Measurements from ENCODE around the gene CFAP221.

Gene CFAP221

GRCh38 chr2:119681203-119681867 is 137.1 kb downstream of the CFAP221 start:
- DNase-seq (ENCODE audit: low spot score) = no peak

GRCh38 chr2:119681868-119682220 is 137.6 kb downstream of the CFAP221 start:
- DNase-seq (ENCODE audit: low spot score) = no peak

GRCh38 chr2:119682578-119682977 is 138.3 kb downstream of the CFAP221 start:
- no peak for DNase-seq (ENCODE audit: low spot score)

DNA sequence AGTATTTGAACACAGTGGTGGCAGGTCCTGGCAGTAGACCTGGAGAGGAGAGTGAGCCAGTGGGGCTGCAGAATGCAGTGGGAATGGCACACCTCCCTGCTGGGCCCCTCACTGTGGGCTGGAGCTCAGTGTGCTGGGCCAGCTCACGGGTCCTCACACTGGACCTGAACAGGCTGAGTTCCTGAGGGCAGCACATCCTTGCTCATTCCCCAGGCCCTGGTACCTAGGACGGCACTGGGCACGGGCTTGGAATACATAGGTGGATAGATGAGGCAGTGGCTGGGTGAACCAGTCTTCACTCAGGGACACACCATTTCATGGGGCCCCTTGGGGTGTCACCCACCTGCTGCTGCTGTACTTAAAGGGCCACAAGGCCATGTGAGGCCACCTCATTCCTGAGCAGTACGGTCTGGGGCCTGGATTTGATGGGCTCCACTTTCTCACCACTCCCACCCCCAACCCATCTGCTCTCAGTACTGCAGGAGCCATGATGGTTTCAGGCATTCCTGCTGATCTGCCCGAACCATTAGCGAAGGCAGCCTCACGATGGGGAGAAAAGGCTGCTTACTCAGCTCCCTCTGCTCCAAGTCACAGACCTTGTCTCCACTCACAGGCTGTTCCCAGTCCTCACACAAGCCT is 138.9 kb downstream of the CFAP221 start:
- no peak for DNase-seq (ENCODE audit: low spot score)

GRCh38 chr2:119683713-119684443 is 139.6 kb downstream of the CFAP221 start:
- no peak for DNase-seq (ENCODE audit: low spot score)

DNA sequence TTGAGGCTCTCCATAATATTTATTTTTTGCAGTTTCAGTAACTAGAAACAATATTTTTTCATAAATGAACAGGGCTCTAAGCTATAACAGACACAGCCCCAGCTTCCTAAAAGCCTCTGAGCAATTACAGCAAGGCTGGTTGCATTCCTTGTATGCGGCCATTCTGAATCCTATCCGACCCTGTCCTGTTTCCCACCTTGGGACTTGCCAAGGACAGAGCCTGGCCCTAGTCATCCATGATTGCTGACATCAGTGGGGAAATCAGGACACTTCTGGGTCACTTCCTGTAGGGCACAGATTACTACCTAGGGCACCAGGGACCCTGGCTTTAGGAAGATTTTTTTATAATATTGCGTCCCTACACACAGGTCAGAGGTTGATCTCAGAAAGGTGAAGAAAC is 140.3 kb downstream of the CFAP221 start:
- DNase-seq (ENCODE audit: low spot score) = no peak

GRCh38 chr2:119688616-119689015 is 144.4 kb downstream of the CFAP221 start:
- no peak for DNase-seq (ENCODE audit: low spot score)

DNA sequence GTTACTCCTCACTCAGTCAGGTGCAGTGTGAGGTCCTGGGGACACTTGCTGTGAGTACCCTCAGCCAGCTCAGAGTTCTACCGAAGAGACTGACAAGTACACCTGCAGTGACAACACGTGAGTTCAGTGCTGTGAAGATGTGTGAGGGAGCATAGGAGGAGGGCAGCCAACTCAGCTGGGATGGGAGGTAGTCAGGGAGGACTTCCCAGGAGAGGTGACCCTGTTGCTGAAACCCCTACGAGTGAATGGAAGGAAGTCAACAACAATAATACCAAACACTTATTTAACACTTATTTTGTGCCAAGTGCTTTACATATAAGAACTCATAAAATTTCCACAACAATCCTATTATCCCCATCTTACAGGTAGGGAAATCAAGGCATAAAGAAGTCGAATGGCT is 145.0 kb downstream of the CFAP221 start:
- DNase-seq (ENCODE audit: low spot score) = no peak

- no peak for DNase-seq (ENCODE audit: low spot score)
These were observed 146.9 kb downstream of the CFAP221 start for GRCh38 chr2:119691189-119691588.

DNA sequence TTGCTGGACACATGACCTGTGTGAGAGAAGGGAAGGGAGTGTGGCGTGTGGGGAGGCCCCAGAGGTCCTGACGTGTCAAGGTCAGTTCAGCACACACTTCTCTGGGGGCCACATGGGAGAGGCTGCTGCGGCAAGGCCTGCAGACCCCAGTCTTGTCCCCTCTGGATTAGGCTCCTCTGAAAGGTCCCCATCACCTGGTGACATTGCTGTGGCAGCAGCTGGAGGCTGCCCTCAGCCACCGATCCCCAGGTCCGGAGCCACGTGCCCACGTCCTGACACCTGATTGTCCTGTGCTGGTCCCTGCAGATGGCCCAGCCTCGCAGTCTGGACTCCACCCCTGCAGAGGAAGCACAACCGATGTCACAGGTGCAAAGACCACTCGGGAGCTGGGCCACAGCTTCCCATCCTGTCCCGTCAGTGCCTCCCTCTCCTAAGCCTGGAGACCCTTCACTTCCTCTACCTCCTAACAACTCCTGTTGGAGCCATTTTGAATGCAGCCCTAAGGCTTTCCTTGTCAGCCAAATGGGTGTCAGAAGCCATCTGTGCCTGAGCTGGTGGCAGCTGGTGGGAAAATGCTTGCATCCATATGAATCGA is 147.5 kb downstream of the CFAP221 start:
- no peak for DNase-seq (ENCODE audit: low spot score)

- DNase-seq (ENCODE audit: low spot score) = no peak
These were observed 148.1 kb downstream of the CFAP221 start for GRCh38 chr2:119692310-119692709.

- no peak for DNase-seq (ENCODE audit: low spot score)
These were observed 148.7 kb downstream of the CFAP221 start for GRCh38 chr2:119692954-119693353.

DNA sequence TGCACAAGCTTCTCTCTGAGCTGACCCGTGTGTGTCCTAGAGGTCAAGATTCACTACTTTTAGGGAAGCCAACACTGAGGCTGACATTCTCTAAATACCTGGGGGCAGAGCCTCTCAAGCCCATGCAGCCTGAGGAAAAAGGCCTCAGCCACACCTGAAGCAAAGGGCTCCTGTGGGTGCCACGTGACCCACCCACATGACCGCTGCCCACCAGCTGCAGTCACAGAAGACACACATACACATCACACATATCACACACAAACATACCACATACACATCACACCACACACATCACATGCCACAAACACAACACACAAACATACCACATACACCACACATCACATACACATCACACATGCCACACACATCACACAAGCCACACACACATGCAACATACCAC is 149.3 kb downstream of the CFAP221 start:
- DNase-seq (ENCODE audit: low spot score) = no peak

DNA sequence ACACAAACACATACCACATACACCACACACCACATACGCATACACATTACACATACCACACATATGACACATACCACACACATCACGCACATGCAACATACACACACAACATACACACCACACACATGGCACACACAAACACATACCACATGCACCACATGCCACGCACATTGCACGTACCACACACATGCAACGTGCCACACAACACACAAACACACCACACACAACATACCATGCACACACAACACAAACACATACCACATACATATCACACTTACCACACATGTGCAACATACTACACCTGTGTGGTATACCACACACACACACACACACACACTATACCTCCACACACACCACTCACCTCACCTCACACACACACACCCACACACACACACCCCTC is 149.7 kb downstream of the CFAP221 start:
- DNase-seq (ENCODE audit: low spot score) = no peak

DNA sequence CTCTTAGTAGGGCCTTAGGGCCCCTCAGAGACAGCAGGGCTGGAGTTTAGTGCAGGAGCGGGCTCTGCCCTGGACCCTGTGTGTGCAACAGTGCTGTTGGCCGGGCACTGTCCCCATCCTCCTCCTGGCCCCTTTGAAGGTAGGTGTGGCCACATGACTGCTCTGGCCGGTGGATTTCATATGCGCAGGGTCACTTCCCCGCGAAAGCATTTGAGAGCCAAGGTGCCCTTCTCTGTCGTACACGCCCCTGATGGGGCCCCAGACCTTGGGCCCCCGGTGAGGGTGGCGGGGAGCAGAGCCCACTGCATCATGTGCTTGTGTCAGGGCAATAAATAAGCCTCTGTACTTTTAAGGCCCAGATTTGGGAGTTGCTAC is 150.2 kb downstream of the CFAP221 start:
- no peak for DNase-seq (ENCODE audit: low spot score)

DNA sequence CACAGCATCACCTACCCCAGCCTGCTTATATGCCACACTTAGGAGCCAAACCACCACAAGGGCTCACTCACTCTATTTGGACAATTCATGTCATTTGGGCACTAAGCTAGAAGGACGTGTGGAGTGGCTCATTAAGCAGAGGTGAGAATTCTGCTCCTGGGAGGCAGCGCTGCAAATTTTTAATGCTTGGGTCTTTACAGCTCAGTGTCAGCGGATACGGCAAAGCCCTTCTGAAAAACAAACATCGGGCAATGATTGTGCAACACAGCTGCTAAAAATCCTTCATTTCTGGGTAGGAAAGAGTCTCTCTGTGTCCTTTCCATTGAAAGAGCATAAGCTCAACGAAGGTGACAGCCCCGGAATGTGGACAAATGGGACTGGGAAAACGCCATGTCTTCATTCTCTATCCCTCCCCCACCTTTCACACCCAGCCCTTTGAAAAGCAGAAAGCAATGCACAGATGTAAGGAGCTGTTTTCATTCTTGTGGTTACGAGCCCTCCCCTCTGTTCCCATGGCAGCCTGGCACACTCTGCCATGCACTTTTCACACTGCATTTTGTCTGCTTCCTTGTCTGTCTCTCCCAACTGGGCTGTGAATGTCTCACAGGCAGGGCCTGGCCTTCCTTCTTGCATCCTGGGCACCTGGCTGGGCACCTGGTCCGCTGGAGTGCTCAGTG is 150.7 kb downstream of the CFAP221 start:
- DNase-seq (ENCODE audit: low spot score) = no peak

GRCh38 chr2:119696005-119696404 is 151.8 kb downstream of the CFAP221 start:
- no peak for DNase-seq (ENCODE audit: low spot score)

DNA sequence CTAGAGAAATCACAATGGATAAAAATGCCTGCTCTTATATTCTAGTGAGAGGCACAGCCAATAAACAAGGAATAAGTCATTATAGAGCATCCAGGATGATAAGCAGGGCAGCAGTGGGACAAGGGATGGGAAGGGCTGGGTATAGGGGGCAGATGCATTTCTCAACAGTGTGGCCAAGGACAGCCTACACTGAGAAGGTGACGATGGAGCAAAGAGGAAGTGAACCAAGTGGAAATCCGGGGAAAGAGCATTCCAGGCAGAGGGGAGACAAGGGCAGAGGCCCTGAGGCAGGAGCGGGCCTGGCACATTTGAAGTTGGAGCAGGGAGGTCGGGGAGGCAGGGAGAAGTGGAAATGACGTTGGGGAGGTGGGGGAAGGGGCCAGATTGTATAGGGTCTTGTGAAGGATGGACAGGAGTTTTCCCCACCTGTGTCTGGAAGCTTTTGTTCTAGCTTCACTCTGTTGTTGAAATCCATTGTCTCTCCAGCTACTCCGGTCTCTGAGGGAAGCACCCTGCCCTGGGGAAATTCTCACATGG is 152.3 kb downstream of the CFAP221 start:
- no peak for DNase-seq (ENCODE audit: low spot score)

DNA sequence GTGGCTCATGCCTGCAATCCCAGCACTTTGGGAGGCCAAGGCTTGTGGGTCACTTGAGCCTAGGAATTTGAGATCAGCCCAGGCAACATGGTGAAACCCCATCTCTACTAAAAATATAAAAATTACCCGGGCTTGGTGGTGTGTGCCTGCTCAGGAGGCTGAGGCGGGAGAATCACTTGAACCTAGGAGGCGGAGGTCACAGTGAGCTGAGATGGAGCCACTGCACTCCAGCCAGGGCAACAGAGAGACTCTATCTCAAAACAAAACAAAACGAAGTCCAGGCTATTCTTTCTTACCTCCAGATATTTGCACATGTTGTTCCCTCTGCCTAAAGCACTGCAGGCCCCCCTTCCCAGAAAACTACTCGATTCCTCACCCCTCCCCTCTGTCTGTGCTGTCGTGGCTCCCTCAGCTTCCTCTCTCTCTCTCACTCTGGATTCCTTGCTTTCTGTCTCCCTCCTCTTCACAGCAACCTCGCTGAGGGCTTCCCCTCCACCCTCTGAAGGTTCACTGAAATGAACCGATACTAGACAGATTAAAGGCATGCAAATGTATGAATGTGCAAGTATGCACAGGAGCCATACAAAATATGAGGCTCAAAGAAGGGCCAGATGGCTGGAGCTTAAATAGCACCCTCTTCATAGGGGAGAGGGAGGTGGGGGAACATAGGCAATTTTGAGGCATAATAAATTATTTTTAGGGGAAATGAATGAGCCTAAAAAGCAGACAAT is 153.2 kb downstream of the CFAP221 start:
- DNase-seq (ENCODE audit: low spot score) = no peak

GRCh38 chr2:119698246-119698645 is 154.0 kb downstream of the CFAP221 start:
- DNase-seq (ENCODE audit: low spot score) = no peak

- DNase-seq (ENCODE audit: low spot score) = no peak
These were observed 154.9 kb downstream of the CFAP221 start for GRCh38 chr2:119699016-119699606.
